SU-DHL-6 (cell line): ENCODE data around the gene FBN1.

ENCODE experiments used
- CTCF ChIP-seq: fragments of 200-600 bp; sonication (generic); IDR thresholded peaks from one replicate; pipeline ENCODE4 v1.5.1; 2017; ENCODE audit warnings: antibody characterized with exemption, mild to moderate bottlenecking, low read length, moderate library complexity; ENCODE audit not compliant: insufficient read depth, poor library complexity, severe bottlenecking
- EZH2phosphoT487 ChIP-seq: fragments of 200-600 bp; sonication (generic), shearing (Covaris generic); conservative IDR thresholded peaks from 2 replicates; pipeline ENCODE4 v1.6.1; 2018; ENCODE audit warnings: mild to moderate bottlenecking, antibody characterized with exemption, low read length, moderate library complexity, mixed read lengths

- TF ChIP-seq CTCF = no peak
- no peak for TF ChIP-seq EZH2phosphoT487
Measured at GRCh38 chr15:48418343-48418742, 227.2 kb downstream of the FBN1 start.
